Measurements from ENCODE around the gene XRCC5.
A peak's percentile ranks its signal among the peaks of the same experiment; 100 is the strongest.
"Not testable (repeated sequence)": the region's sequence is repeated elsewhere in the genome, so short reads cannot be mapped to it uniquely, and the experiment has no call there.

XRCC5 gene

GRCh38 chr2:216080048-216080447 lies 29.1 kb upstream of the XRCC5 start:
- peaks cover 21% of the 10 kb centered on the region for H3K4me1 ChIP-seq (ENCODE audit: insufficient read depth, low read length)
- not testable (repeated sequence) for H3K36me3 ChIP-seq (ENCODE audit: insufficient read depth, low read length); H3K9ac ChIP-seq (ENCODE audit: low read depth, low read length); H3K9me3 ChIP-seq (ENCODE audit: control insufficient read depth, insufficient read depth, low read length)

- Histone ChIP-seq H3K9me3 (ENCODE audit: control insufficient read depth, insufficient read depth, low read length) (no peaks in the 10 kb centered on the region), H3K4me1 (ENCODE audit: insufficient read depth, low read length) (peaks cover 21% of the 10 kb centered on the region)
Observed at GRCh38 chr2:216081012-216081411, 28.1 kb upstream of the XRCC5 start.

GRCh38 chr2:216081487-216082116 lies 27.5 kb upstream of the XRCC5 start, which contains the start of the genes PECR and TMEM169:
Gene PECR (minus strand): TSS chr2:216081809. CDS start chr2:216081741, 68 bp downstream.
Gene TMEM169 (plus strand): TSS chr2:216081919. CDS start chr2:216095964, 14,045 bp downstream.
- Histone ChIP-seq H3K9ac (ENCODE audit: low read depth, low read length) (peak within 1 kb of the TSS; percentile 90), H3K36me3 (ENCODE audit: insufficient read depth, low read length) (no peaks in the 10 kb centered on the region), H3K4me1 (ENCODE audit: insufficient read depth, low read length) (peaks cover 21% of the 10 kb centered on the region), H3K9me3 (ENCODE audit: control insufficient read depth, insufficient read depth, low read length) (no peaks in the 10 kb centered on the region)

More at GRCh38 chr2:216081012-216081411, 28.1 kb upstream of the XRCC5 start:
- peak overlapping the region; percentile 90 for H3K9ac ChIP-seq (ENCODE audit: low read depth, low read length)
- no peaks in the 10 kb centered on the region for H3K36me3 ChIP-seq (ENCODE audit: insufficient read depth, low read length)

- H3K36me3 ChIP-seq (ENCODE audit: insufficient read depth, low read length): no peaks in the 10 kb centered on the region
- peaks cover 21% of the 10 kb centered on the region for H3K4me1 ChIP-seq (ENCODE audit: insufficient read depth, low read length)
- H3K9me3 ChIP-seq (ENCODE audit: control insufficient read depth, insufficient read depth, low read length): no peaks in the 10 kb centered on the region
- peak overlapping the region; percentile 90 for H3K9ac ChIP-seq (ENCODE audit: low read depth, low read length)
Observed at GRCh38 chr2:216082117-216082711, 26.9 kb upstream of the XRCC5 start.

GRCh38 chr2:216082805-216083204 lies 26.3 kb upstream of the XRCC5 start:
- H3K36me3 ChIP-seq (ENCODE audit: insufficient read depth, low read length): no peaks in the 10 kb centered on the region
- H3K9ac ChIP-seq (ENCODE audit: low read depth, low read length): no peak overlapping the region; the same call in 1 of the 2 replicates
- peaks cover 21% of the 10 kb centered on the region for H3K4me1 ChIP-seq (ENCODE audit: insufficient read depth, low read length)
- H3K9me3 ChIP-seq (ENCODE audit: control insufficient read depth, insufficient read depth, low read length): no peaks in the 10 kb centered on the region

- Histone ChIP-seq H3K9ac (ENCODE audit: low read depth, low read length) (peak overlapping the region; percentile 22), H3K36me3 (ENCODE audit: insufficient read depth, low read length) (no peaks in the 10 kb centered on the region), H3K4me1 (ENCODE audit: insufficient read depth, low read length) (peaks cover 21% of the 10 kb centered on the region), H3K9me3 (ENCODE audit: control insufficient read depth, insufficient read depth, low read length) (no peaks in the 10 kb centered on the region)
Observed at GRCh38 chr2:216083464-216084281, 25.5 kb upstream of the XRCC5 start.

GRCh38 chr2:216084547-216084946 lies 24.6 kb upstream of the XRCC5 start:
- H3K36me3 ChIP-seq (ENCODE audit: insufficient read depth, low read length): no peaks in the 10 kb centered on the region
- H3K9ac ChIP-seq (ENCODE audit: low read depth, low read length): no peak overlapping the region
- H3K4me1 ChIP-seq (ENCODE audit: insufficient read depth, low read length): peaks cover 21% of the 10 kb centered on the region
- H3K9me3 ChIP-seq (ENCODE audit: control insufficient read depth, insufficient read depth, low read length): no peaks in the 10 kb centered on the region

GRCh38 chr2:216086207-216086893 lies 22.8 kb upstream of the XRCC5 start:
- Histone ChIP-seq H3K4me1 (ENCODE audit: insufficient read depth, low read length) (peaks cover 21% of the 10 kb centered on the region), H3K9me3 (ENCODE audit: control insufficient read depth, insufficient read depth, low read length) (no peaks in the 10 kb centered on the region), H3K36me3 (ENCODE audit: insufficient read depth, low read length) (no peaks in the 10 kb centered on the region), H3K9ac (ENCODE audit: low read depth, low read length) (no peak overlapping the region)

- no peaks in the 10 kb centered on the region for H3K36me3 ChIP-seq (ENCODE audit: insufficient read depth, low read length)
- no peaks in the 10 kb centered on the region for H3K9me3 ChIP-seq (ENCODE audit: control insufficient read depth, insufficient read depth, low read length)
- no peaks in the 10 kb centered on the region for H3K4me1 ChIP-seq (ENCODE audit: insufficient read depth, low read length)
- no peak overlapping the region for H3K9ac ChIP-seq (ENCODE audit: low read depth, low read length)
Observed at GRCh38 chr2:216090369-216090786, 18.8 kb upstream of the XRCC5 start.

- Histone ChIP-seq H3K36me3 (ENCODE audit: insufficient read depth, low read length) (no peaks in the 10 kb centered on the region), H3K4me1 (ENCODE audit: insufficient read depth, low read length) (no peaks in the 10 kb centered on the region), H3K9ac (ENCODE audit: low read depth, low read length) (no peak overlapping the region), H3K9me3 (ENCODE audit: control insufficient read depth, insufficient read depth, low read length) (no peaks in the 10 kb centered on the region)
Observed at GRCh38 chr2:216092646-216093045, 16.5 kb upstream of the XRCC5 start.

GRCh38 chr2:216094701-216095100 lies 14.4 kb upstream of the XRCC5 start:
- Histone ChIP-seq H3K9me3 (ENCODE audit: control insufficient read depth, insufficient read depth, low read length) (no peaks in the 10 kb centered on the region), H3K9ac (ENCODE audit: low read depth, low read length) (no peak overlapping the region), H3K36me3 (ENCODE audit: insufficient read depth, low read length) (no peaks in the 10 kb centered on the region), H3K4me1 (ENCODE audit: insufficient read depth, low read length) (no peaks in the 10 kb centered on the region)

GRCh38 chr2:216098421-216099334 lies 10.5 kb upstream of the XRCC5 start:
- H3K4me1 ChIP-seq (ENCODE audit: insufficient read depth, low read length): no peaks in the 10 kb centered on the region
- H3K9ac ChIP-seq (ENCODE audit: low read depth, low read length): no peak overlapping the region
- no peaks in the 10 kb centered on the region for H3K9me3 ChIP-seq (ENCODE audit: control insufficient read depth, insufficient read depth, low read length)
- no peaks in the 10 kb centered on the region for H3K36me3 ChIP-seq (ENCODE audit: insufficient read depth, low read length)

GRCh38 chr2:216101109-216101508 lies 8.0 kb upstream of the XRCC5 start:
- H3K4me1 ChIP-seq (ENCODE audit: insufficient read depth, low read length): no peaks in the 10 kb centered on the region
- H3K9ac ChIP-seq (ENCODE audit: low read depth, low read length): no peak overlapping the region
- no peaks in the 10 kb centered on the region for H3K9me3 ChIP-seq (ENCODE audit: control insufficient read depth, insufficient read depth, low read length)
- H3K36me3 ChIP-seq (ENCODE audit: insufficient read depth, low read length): no peaks in the 10 kb centered on the region
